Right atrium auricular region (tissue), 2 donors: Measurements from ENCODE around the gene TBC1D5. TPM values are rescaled to one million over a fixed set of nuclear protein-coding genes. Genes with fewer than 3 reads are reported as not detected.

ENCODE experiments used
- DNase-seq: peaks from one replicate; pipeline ENCODE4 v3.0.0-alpha.2; 2019; ENCODE audit warnings: low spot score
- H3K27ac ChIP-seq, 2 donors: fragments of 200-600 bp; sonication (generic); 1 replicate in 1 of 2; 2 replicates in 1 of 2; pipeline ENCODE4 v1.5.1; 2016 to 2019
- H3K27me3 ChIP-seq, 2 donors: fragments of 200-600 bp; sonication (generic); one replicate each; pipeline versions ENCODE4 v1.5.1 to v1.6.0; 2017 to 2019
- H3K36me3 ChIP-seq: fragments of 200-600 bp; sonication (generic); one replicate; pipeline ENCODE4 v1.5.1; 2016
- H3K4me1 ChIP-seq, 2 donors: fragments of 200-600 bp; sonication (generic); one replicate each; pipeline versions ENCODE4 v1.5.1 to v1.6.0; 2017 to 2019
- H3K4me3 ChIP-seq, 2 donors: fragments of 200-600 bp; sonication (generic); 1 replicate in 1 of 2; 2 replicates in 1 of 2; pipeline ENCODE4 v1.5.1; 2017 to 2019; ENCODE audit warnings: mild to moderate bottlenecking in 1 of 2, moderate library complexity in 1 of 2
- H3K9me3 ChIP-seq, 2 donors: fragments of 200-600 bp; sonication (generic); one replicate each; pipeline ENCODE4 v1.5.1; 2019
- CTCF ChIP-seq, 2 donors: fragments of 200-600 bp; sonication (generic); IDR thresholded peaks; one replicate each; pipeline ENCODE4 v1.5.1; 2019; ENCODE audit warnings: antibody characterized with exemption in 2 of 2
- total RNA-seq, 2 donors: library from RNA; depleted of rRNA; stranded (reverse); fragments of >200 nt; gene quantifications; one replicate each; pipeline ENCODE4 v1.1.0, GENCODE V29; 2016

The TBC1D5 gene
- total RNA-seq, 2 donors from 2014 or later, result 35.2 to 40.2 TPM

GRCh38 chr3:17607905-17608304 is 134.5 kb downstream of the TBC1D5 start:
- no peaks in the 10 kb centered on the region for H3K9me3 ChIP-seq
- no peak overlapping the region for H3K4me3 ChIP-seq
- no peak overlapping the region for H3K27ac ChIP-seq
- H3K36me3 ChIP-seq, result no peaks in the 10 kb centered on the region
- H3K27me3 ChIP-seq, result no peaks in the 10 kb centered on the region
- DNase-seq, result no peak
- no peak for TF ChIP-seq CTCF (IDR thresholded peaks at IDR 0.05)
- H3K4me1 ChIP-seq, result no peaks in the 10 kb centered on the region

GRCh38 chr3:17605934-17606333 is 136.5 kb downstream of the TBC1D5 start:
- no peaks in the 10 kb centered on the region for H3K9me3 ChIP-seq
- no peak overlapping the region for H3K27ac ChIP-seq
- H3K36me3 ChIP-seq, result no peaks in the 10 kb centered on the region
- DNase-seq, result no peak
- TF ChIP-seq CTCF (IDR thresholded peaks at IDR 0.05), result no peak
- no peaks in the 10 kb centered on the region for H3K27me3 ChIP-seq
- no peaks in the 10 kb centered on the region for H3K4me1 ChIP-seq
- no peak overlapping the region for H3K4me3 ChIP-seq

GRCh38 chr3:17605032-17605431 is 137.4 kb downstream of the TBC1D5 start:
- Histone ChIP-seq H3K4me3 (no peak overlapping the region), H3K9me3 (no peaks in the 10 kb centered on the region), H3K27ac (no peak overlapping the region), H3K27me3 (no peaks in the 10 kb centered on the region), H3K36me3 (no peaks in the 10 kb centered on the region), H3K4me1 (no peaks in the 10 kb centered on the region)
- TF ChIP-seq CTCF (IDR thresholded peaks at IDR 0.05), result no peak
- no peak for DNase-seq

GRCh38 chr3:17602126-17602525 is 140.3 kb downstream of the TBC1D5 start:
- no peaks in the 10 kb centered on the region for H3K4me1 ChIP-seq
- no peak overlapping the region for H3K4me3 ChIP-seq
- H3K36me3 ChIP-seq, result no peaks in the 10 kb centered on the region
- no peak overlapping the region for H3K27ac ChIP-seq
- no peaks in the 10 kb centered on the region for H3K9me3 ChIP-seq
- DNase-seq, result no peak
- H3K27me3 ChIP-seq, result no peaks in the 10 kb centered on the region
- TF ChIP-seq CTCF (IDR thresholded peaks at IDR 0.05), result no peak

- no peak overlapping the region for H3K4me3 ChIP-seq
- no peaks in the 10 kb centered on the region for H3K4me1 ChIP-seq
- no peak for DNase-seq
- H3K9me3 ChIP-seq, result peaks cover 7 to 11% of the 10 kb centered on the region in 2 donors
- no peak overlapping the region for H3K27ac ChIP-seq
- no peak for TF ChIP-seq CTCF (IDR thresholded peaks at IDR 0.05)
- no peaks in the 10 kb centered on the region for H3K36me3 ChIP-seq
- H3K27me3 ChIP-seq, result no peaks in the 10 kb centered on the region
Observed at GRCh38 chr3:17592956-17593355, 149.5 kb downstream of the TBC1D5 start.

- Histone ChIP-seq H3K27me3 (no peaks in the 10 kb centered on the region), H3K9me3 (peaks cover 7 to 11% of the 10 kb centered on the region in 2 donors), H3K4me3 (no peak overlapping the region), H3K36me3 (no peaks in the 10 kb centered on the region), H3K27ac (no peak overlapping the region), H3K4me1 (no peaks in the 10 kb centered on the region)
- DNase-seq, result no peak
- no peak for TF ChIP-seq CTCF (IDR thresholded peaks at IDR 0.05)
Observed at GRCh38 chr3:17590465-17590864, 152.0 kb downstream of the TBC1D5 start.
